Stimulated activated CD8-positive, alpha-beta memory T cell treated with anti-CD3 and anti-CD28 coated beads, Interleukin-7, amount 100 ng/mL, for 1 hour (primary cell): Measurements from ENCODE around the gene ZNF584.
A peak's percentile ranks its signal among the peaks of the same experiment; 100 is the strongest.

Source experiments
- DNase-seq, 2 donors: peaks; one replicate each; pipeline ENCODE4 v3.0.0-alpha.2; 2020; ENCODE audit warnings: low read depth in 2 of 2

Gene ZNF584

DNA sequence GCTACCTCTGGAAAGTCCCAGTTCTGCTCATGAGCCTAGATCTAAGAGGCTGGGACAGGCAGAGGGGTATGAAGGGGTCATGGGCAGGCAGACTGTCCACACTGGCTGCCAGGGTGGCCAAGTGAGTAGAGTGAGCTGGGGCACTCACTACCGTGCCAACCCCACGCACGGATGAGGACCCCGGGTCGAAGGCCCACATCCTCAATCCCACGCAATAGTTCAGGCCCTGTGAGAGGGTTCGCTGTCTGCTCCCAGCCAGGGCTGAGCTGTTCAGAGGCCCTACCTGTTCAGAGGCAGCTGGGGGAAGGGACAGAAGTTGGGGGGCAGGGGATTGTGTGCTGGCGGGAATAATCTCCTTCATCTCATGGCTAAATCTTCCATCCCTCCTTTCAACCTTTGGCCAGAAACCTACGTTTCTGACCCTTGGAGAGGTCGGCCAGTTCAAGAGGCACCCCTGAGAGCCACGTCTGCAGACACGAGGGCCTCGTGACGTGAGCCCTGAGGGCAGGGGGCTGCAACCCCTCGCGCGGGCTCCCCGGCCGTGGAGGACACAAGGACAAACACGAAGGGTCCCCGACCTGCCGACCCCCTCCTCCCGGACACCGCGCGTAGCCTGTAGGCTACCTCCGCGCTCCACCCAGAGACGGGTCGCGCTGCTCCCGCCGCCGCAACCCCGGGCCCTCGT lies 22.4 kb upstream of the ZNF584 start:
- no peak for DNase-seq

DNA sequence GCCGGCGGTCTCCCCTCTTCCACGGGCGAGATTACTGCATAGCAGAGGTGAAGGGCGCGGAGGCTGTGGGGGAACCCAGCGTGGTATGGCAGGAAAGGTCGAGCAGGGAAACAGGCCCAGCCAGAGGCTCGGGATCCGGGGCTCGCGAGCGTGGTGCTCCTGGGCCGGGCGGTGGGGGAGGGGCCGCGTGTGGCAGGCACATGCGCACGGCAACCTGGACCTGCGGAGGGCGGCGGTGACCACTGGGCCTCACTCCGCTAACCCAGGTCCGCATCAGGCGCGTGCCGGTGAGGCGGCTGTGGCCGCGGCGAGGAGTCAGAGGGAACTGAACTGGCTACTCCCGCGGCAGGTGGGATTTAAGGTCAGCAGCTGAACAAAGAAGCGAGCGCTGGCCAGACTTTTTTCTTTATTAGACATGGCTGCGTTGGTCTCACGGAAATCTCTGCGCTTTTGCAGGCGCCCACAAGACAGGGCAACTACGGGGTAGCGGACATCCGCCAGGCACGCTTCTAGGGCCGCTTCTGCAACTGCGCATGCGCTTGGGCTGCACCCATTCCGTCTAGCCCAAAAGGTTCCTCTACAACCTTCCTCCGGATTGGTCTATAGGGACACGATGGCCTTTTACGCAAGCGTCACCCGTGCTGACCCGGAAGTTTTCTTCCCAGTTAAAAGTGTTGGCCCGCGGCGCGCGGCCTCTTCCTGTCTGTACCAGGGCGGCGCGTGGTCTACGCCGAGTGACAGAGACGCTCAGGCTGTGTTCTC lies 21.7 kb upstream of the ZNF584 start, which contains the start of gene RPS5:
Gene RPS5 (plus strand): TSS at position 694 of the 762 bp plus-strand sequence. CDS start 869 bp downstream, outside the sequence.
- DNase-seq = peak; percentile 86 to 91

- no peak for DNase-seq
These were observed 20.9 kb upstream of the ZNF584 start for GRCh38 chr19:58387338-58388174.

DNA sequence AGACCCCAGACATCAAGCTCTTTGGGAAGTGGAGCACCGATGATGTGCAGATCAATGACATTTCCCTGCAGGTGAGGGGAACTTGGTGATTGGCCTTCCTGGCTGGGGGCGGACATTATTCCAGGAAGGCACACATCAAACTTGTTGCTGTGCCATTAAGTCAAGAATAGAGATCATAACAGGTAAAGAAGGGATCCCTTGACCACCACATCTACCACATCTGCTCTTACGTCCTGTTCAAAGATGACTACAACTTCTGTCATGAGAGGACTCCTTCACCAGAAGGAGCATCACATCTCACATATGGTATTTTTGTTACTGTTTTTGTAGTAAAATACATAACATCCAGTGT lies 20.3 kb upstream of the ZNF584 start:
- no peak for DNase-seq

- no peak for DNase-seq
These were observed 15.3 kb upstream of the ZNF584 start for GRCh38 chr19:58392945-58393724.

- DNase-seq = no peak
These were observed 14.8 kb upstream of the ZNF584 start for GRCh38 chr19:58393725-58394033.

GRCh38 chr19:58394821-58395219 lies 13.6 kb upstream of the ZNF584 start:
- no peak for DNase-seq

GRCh38 chr19:58395220-58395978 lies 13.1 kb upstream of the ZNF584 start, which contains the start of gene RNF225:
RNF225 (plus strand) TSS chr19:58395656; CDS start chr19:58396090, 434 bp downstream.
- DNase-seq = no peak

DNA sequence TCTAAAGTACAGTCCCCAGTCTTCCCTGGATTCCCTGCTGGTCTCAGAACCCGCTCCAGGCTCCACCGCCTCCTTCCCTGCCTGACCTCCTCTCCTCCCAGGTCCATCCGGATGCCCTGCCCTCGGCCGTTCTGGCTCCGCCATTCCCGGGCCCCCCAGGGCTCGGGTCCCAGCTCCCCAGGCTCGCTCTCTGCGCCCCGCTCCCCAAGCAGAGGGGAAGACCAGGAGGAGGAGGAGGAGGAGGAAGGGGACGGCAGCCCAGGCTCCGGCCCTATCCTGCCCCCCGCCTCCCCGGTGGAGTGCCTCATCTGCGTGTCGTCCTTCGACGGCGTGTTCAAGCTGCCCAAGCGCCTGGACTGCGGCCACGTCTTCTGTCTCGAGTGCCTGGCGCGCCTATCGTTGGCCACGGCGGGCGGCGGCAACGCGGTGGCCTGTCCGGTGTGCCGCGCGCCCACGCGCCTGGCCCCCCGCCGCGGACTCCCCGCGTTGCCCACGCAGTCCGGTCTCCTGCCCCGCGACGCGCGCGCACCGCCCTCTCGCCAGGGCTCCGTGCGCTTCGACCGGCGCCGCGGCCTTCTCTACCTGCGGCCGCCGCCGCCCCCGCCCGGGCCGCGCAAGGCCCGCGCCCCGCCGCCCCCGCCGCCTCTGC lies 12.3 kb upstream of the ZNF584 start:
- no peak for DNase-seq

DNA sequence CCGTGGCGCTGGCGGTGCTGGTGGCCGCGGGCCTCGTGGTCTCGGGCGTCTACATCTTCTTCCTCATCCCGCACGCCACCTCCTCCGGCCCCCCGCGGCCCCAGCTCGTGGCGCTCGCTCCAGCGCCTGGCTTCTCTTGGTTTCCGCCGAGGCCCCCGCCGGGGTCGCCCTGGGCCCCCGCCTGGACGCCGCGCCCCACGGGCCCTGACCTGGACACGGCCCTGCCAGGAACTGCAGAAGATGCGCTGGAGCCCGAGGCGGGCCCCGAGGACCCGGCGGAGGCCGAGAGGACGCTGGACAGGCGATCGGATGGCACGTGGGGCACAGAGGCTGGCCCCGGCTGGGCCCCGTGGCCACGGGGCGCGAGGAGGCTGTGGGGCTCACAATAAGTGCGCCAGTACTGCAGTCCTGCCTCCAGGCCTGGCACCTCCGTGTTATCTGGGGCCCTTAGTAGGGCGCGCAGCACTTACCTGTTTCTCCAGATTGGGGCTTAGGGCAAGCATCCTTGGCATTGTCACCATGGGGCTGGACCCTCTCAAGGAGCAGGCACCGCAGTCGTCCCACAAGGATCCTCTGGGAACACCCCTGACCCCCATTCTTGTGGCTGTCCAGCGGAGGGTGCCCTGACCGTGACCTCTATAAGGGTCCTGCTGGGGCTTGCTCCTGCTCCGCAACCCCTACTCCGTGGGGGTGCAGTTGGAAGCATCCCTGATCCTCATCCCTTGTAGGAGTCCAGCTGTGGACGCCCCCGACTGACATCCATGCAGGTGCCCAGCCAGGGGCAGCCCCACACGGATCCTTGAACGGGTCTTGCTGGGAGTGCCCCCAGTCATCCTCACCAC lies 11.5 kb upstream of the ZNF584 start:
- no peak for DNase-seq

DNA sequence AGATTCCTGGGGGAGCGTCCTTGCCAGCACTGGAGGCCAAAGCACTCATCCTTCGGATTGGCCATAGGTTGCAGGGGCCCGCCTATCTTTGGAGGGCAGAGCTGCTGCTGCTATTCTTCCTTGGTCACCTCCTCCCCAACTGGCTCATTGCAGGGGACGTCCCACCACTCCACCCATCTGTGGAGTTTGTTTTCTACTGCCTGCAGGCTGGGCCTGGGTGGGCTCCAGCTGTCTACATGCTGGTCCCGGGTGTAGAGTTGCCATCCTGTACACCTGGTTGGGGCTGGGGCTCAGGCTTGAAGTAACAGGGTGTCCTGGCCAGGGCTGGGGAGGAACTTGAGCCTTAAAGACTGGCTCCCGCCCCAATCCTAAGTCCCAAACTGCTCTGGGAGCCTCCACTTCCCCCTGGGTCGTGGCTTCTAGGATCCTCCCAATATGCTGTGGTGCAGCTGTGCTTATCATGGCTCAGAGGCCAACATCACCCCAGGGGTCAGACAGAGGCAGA lies 10.9 kb upstream of the ZNF584 start:
- no peak for DNase-seq

DNA sequence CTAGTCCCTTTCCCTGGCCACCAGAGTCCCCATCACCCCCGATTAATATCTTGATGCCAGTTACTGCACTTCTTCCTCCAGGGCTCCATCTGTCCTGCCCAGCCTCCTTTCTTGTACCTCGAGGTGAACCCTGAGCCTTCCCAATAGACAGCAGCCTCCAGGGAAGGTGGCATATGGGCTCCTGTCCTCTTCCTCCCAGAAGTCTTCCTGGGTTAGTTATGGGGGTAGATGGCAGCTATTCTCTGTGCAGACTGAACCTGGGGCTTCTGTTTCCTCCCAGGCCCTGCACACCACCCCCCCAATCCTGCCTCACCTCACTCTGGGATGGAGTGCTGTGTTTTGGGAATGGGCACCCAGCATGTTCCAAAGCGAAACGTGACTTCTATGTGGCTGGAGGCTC lies 10.4 kb upstream of the ZNF584 start:
- no peak for DNase-seq

- DNase-seq = no peak
These were observed 9.9 kb upstream of the ZNF584 start for GRCh38 chr19:58398545-58398944.

GRCh38 chr19:58399903-58400302 lies 8.5 kb upstream of the ZNF584 start:
- DNase-seq = no peak

DNA sequence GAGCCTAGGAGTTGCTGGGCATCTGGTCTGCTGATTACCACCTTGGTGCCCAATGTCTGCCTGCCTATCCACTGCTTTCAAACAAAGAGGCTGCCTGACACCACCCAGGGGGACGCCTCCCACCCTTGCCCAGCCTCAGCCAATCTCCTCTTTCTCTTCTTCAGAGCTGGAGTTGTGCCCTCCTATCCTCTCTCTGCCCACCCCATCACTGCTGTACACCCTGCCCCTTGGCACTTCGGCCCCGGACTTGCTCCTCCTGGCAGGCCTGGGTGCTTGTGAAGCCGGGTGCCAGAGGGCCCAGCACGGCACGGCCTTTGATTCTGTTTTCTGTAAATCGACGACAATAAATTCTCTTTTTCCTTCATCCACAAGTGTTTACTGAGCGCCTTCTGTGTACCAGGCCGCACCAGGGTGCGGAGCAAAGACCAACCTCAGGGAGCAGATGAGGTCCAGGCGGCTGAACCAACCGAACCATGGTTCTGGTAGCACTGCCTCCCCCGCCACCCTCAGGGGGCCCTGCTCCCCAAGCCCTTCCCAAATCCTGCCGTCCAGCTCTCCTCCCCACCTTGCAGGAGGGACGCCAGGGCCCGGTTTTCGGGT lies 8.0 kb upstream of the ZNF584 start:
- no peak for DNase-seq

DNA sequence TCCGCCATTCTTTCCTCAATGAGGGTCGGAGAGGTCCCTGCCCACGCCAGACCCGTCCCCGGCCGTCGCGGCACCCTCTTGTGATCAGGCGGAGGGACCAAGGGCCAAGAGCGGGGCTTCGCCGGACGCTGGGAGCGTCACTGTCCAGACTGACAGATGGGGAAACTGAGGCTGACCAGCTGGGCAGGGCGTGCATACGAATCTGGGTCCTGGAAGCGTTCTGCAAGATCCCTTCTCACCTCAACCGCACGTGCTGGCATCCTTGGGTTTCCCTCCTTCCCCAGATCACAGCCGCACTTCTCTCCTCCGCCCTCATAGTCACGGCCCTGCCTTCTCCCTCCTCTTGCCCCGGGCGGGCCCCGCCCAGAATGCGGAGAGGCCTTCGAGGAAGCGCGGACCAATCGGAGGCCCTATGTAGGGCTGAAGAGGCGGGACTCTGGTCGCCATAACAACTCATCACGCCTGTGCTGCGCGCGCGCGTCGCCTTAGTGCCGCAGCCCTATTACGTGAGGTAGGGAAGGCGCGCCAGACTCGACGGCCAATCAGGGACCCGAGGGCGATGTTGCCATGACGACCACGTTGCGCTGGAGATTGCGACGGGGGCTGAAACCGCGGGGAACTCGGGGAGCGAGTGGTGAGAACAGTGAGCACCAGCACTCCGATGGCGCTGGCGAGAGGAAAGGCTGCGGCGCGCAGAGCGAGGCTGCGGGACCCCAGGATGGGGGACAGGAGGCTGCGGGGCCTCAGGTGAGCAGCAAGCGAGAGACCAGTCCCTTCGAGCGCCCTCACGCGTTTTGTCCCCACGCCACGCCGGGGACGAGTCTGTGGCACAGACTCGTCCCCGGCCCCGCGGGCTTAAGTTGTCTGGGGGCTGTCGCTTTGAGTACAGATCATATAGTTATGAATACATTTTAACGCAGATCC lies 7.3 kb upstream of the ZNF584 start:
- DNase-seq = peak; percentile 97 to 98

DNA sequence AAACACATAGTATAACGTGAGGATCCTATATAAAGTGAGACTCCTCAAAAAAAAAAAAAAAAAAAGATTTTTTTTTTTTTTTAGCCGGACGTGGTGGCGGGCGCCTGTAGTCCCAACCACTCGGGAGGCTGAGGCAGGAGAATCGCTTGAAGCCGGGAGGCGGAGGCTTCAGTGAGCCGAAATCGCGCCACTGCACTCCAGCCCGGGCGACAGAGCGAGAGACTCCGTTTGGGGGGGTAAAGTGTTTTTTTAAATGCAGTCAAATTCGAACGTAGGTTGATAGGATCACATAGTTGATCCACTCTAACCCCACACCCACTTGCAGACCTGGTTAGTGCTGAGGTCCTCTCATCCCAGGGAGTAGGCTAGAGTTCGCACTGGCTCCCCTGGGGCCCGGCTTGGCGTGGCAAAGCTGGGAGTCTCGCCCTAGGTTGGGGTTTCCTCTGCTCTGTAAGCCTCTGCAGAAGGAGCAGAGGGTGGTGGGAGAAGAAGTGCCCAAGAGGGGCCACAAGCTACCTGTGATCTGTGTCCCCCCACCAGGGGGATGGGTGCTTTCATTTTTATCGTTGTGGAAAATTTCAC lies 6.5 kb upstream of the ZNF584 start:
- DNase-seq = no peak
